Kidney capillary endothelial cell (primary cell): Measurements from ENCODE around the gene SGIP1.
"Not testable (repeated sequence)": the region's sequence is repeated elsewhere in the genome, so short reads cannot be mapped to it uniquely, and the experiment has no call there.

Experiments
- DNase-seq: peaks from one replicate; pipeline ENCODE4 v3.0.0-alpha.2; 2018; ENCODE audit warnings: low spot score

The SGIP1 gene

GRCh38 chr1:66557157-66557556 is 23.2 kb downstream of the SGIP1 start:
- no peak for DNase-seq

- no peak for DNase-seq
Observed at GRCh38 chr1:66559517-66559916, 25.6 kb downstream of the SGIP1 start.

GRCh38 chr1:66562561-66562960 is 28.6 kb downstream of the SGIP1 start:
- no peak for DNase-seq

- peak; percentile 88 for DNase-seq
Observed at GRCh38 chr1:66563094-66563800, 29.3 kb downstream of the SGIP1 start.

- DNase-seq, result peak; percentile 99
Observed at GRCh38 chr1:66563941-66564630, 30.1 kb downstream of the SGIP1 start.

GRCh38 chr1:66570196-66570595 is 36.2 kb downstream of the SGIP1 start:
- no peak for DNase-seq

- DNase-seq, result peak; percentile 42
Observed at GRCh38 chr1:66571789-66572188, 37.8 kb downstream of the SGIP1 start.

GRCh38 chr1:66575739-66576138 is 41.8 kb downstream of the SGIP1 start:
- DNase-seq, result no peak

- DNase-seq, result no peak
Observed at GRCh38 chr1:66576645-66577044, 42.7 kb downstream of the SGIP1 start.

- no peak for DNase-seq
Observed at GRCh38 chr1:66578841-66579240, 44.9 kb downstream of the SGIP1 start.

- DNase-seq, result no peak
Observed at GRCh38 chr1:66580081-66580480, 46.1 kb downstream of the SGIP1 start.

GRCh38 chr1:66583021-66583420 is 49.1 kb downstream of the SGIP1 start:
- no peak for DNase-seq

GRCh38 chr1:66585002-66585401 is 51.0 kb downstream of the SGIP1 start:
- DNase-seq, result no peak

GRCh38 chr1:66589326-66589725 is 55.4 kb downstream of the SGIP1 start:
- no peak for DNase-seq

- DNase-seq, result not testable (repeated sequence)
Observed at GRCh38 chr1:66592106-66592507, 58.2 kb downstream of the SGIP1 start.

- DNase-seq, result no peak
Observed at GRCh38 chr1:66596191-66596590, 62.2 kb downstream of the SGIP1 start.

- DNase-seq, result no peak
Observed at GRCh38 chr1:66597500-66597899, 63.5 kb downstream of the SGIP1 start.

GRCh38 chr1:66598670-66599069 is 64.7 kb downstream of the SGIP1 start:
- DNase-seq, result peak; percentile 59

GRCh38 chr1:66599346-66599745 is 65.4 kb downstream of the SGIP1 start:
- no peak for DNase-seq

- DNase-seq, result no peak
Observed at GRCh38 chr1:66599899-66600737, 66.2 kb downstream of the SGIP1 start.

GRCh38 chr1:66605419-66605997 is 71.6 kb downstream of the SGIP1 start:
- no peak for DNase-seq

- DNase-seq, result no peak
Observed at GRCh38 chr1:66606362-66607065, 72.6 kb downstream of the SGIP1 start.
